Measurements from ENCODE around the gene NPFFR1.

The NPFFR1 gene

GRCh38 chr10:70293169-70293843, 9.5 kb upstream of the NPFFR1 start:
- Mint-ChIP-seq H3K9me3 (no peaks in the 10 kb centered on the region), H3K27ac (peak overlapping the region; percentile 23 to 39), H3K4me3 (no peak overlapping the region), H3K36me3 (ENCODE audit: insufficient read depth) (no peaks in the 10 kb centered on the region), H3K27me3 (peaks cover 0 to 22% of the 10 kb centered on the region in 2 donors), H3K4me1 (ENCODE audit: low read depth in 2 of 2) (peaks cover 2 to 7% of the 10 kb centered on the region in 2 donors)
- DNase-seq (no peak), ATAC-seq (replicated peaks) (peak; percentile 66)

DNA sequence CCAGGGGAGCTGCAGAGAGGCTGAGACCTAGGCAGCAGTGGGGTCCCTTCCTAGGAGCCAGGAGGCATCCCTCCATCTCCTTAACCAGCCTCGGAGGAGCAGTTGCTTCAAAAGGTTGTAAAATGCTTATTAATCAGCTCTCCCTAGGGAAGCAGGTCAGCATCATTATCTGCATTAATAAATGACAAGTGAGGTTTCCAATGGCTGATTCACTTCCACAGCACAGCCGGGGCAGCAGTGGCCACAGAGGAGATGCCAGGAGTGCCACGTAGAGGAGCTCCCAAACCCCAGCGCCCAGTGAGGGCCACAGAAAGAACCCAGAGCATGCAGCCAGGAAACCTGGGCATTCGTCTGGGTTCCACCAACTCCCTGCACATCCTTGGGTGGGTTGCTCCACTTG, 8.2 kb upstream of the NPFFR1 start:
- Mint-ChIP-seq H3K27ac (no peak overlapping the region), H3K4me3 (no peak overlapping the region), H3K36me3 (ENCODE audit: insufficient read depth) (no peaks in the 10 kb centered on the region), H3K9me3 (no peaks in the 10 kb centered on the region), H3K4me1 (ENCODE audit: low read depth in 2 of 2) (peaks cover 2 to 7% of the 10 kb centered on the region in 2 donors), H3K27me3 (peaks cover 9 to 31% of the 10 kb centered on the region in 2 donors)
- DNase-seq (no peak), ATAC-seq (replicated peaks) (no peak)

GRCh38 chr10:70289739-70290138, 5.9 kb upstream of the NPFFR1 start:
- Mint-ChIP-seq H3K4me1 (ENCODE audit: low read depth in 2 of 2) (peaks cover 2 to 7% of the 10 kb centered on the region in 2 donors), H3K27ac (no peak overlapping the region), H3K36me3 (ENCODE audit: insufficient read depth) (no peaks in the 10 kb centered on the region), H3K27me3 (peaks cover 31 to 53% of the 10 kb centered on the region in 2 donors), H3K9me3 (no peaks in the 10 kb centered on the region), H3K4me3 (no peak overlapping the region)
- DNase-seq (no peak), ATAC-seq (replicated peaks) (no peak)

- DNase-seq, result no peak
- H3K4me3 Mint-ChIP-seq, result no peak overlapping the region
- H3K27ac Mint-ChIP-seq, result no peak overlapping the region
- no peaks in the 10 kb centered on the region for H3K9me3 Mint-ChIP-seq
- H3K27me3 Mint-ChIP-seq, result peaks cover 56 to 85% of the 10 kb centered on the region in 2 donors
- H3K4me1 Mint-ChIP-seq (ENCODE audit: low read depth in 2 of 2), result peaks cover 0 to 4% of the 10 kb centered on the region in 2 donors
- no peaks in the 10 kb centered on the region for H3K36me3 Mint-ChIP-seq (ENCODE audit: insufficient read depth)
- ATAC-seq (replicated peaks), result no peak
These were observed 2.8 kb upstream of the NPFFR1 start for GRCh38 chr10:70286616-70287015.

DNA sequence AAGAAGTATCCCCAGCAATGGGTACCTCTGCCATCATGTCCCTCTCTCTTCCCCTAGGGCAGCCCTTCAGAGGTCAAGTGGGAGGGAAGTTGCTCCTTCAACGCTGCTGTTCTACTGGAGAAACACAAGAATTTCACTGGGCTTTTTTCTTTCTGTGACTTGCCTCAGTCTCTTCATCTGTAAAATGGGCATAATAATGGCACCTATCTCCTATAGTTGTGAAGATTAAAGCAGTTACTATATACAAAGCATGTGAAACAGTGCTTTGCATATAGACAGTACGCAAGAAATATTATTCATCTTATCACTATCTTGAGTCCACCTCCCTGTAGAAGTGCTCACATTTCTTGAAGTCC, 1.6 kb upstream of the NPFFR1 start:
- no peak overlapping the region for H3K27ac Mint-ChIP-seq
- H3K27me3 Mint-ChIP-seq, result peaks cover 65 to 88% of the 10 kb centered on the region in 2 donors
- ATAC-seq (replicated peaks), result no peak
- peaks cover 0 to 4% of the 10 kb centered on the region in 2 donors for H3K4me1 Mint-ChIP-seq (ENCODE audit: low read depth in 2 of 2)
- no peak for DNase-seq
- H3K9me3 Mint-ChIP-seq, result no peaks in the 10 kb centered on the region
- no peak overlapping the region for H3K4me3 Mint-ChIP-seq
- no peaks in the 10 kb centered on the region for H3K36me3 Mint-ChIP-seq (ENCODE audit: insufficient read depth)

GRCh38 chr10:70284542-70285475, 1.0 kb upstream of the NPFFR1 start:
- no peak overlapping the region for H3K4me3 Mint-ChIP-seq
- no peak overlapping the region for H3K27ac Mint-ChIP-seq
- no peak for DNase-seq
- H3K4me1 Mint-ChIP-seq (ENCODE audit: low read depth in 2 of 2), result peaks cover 0 to 4% of the 10 kb centered on the region in 2 donors
- no peaks in the 10 kb centered on the region for H3K36me3 Mint-ChIP-seq (ENCODE audit: insufficient read depth)
- ATAC-seq (replicated peaks), result no peak
- H3K9me3 Mint-ChIP-seq, result no peaks in the 10 kb centered on the region
- H3K27me3 Mint-ChIP-seq, result peaks cover 65 to 88% of the 10 kb centered on the region in 2 donors

DNA sequence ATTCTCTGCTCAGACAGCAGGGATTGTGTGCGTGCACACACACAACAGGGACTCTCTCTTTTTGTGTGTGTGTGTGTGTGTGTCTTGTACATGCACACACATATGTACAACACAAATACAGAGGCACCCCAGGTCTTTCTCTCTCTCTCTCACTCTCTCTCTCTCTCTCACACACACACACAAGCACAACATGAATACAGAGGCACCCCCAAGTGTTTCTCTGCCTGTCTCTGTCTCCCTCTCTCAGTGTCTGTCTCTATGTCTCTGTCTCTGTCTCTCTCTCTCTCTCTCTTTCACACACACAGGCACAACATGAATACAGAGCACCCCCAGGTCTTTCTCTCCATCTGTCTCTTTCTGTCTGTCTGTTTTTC, 746 bp downstream of the NPFFR1 start:
- no peaks in the 10 kb centered on the region for H3K9me3 Mint-ChIP-seq
- no peak for ATAC-seq (replicated peaks)
- H3K27me3 Mint-ChIP-seq, result peaks cover 65 to 76% of the 10 kb centered on the region in 2 donors
- H3K36me3 Mint-ChIP-seq (ENCODE audit: insufficient read depth), result no peaks in the 10 kb centered on the region
- peaks cover 0 to 4% of the 10 kb centered on the region in 2 donors for H3K4me1 Mint-ChIP-seq (ENCODE audit: low read depth in 2 of 2)
- no peak overlapping the region for H3K4me3 Mint-ChIP-seq
- no peak overlapping the region for H3K27ac Mint-ChIP-seq
- DNase-seq, result no peak

GRCh38 chr10:70281609-70282008, 2.2 kb downstream of the NPFFR1 start:
- Mint-ChIP-seq H3K36me3 (ENCODE audit: insufficient read depth) (no peaks in the 10 kb centered on the region), H3K27me3 (peaks cover 52 to 66% of the 10 kb centered on the region in 2 donors), H3K9me3 (no peaks in the 10 kb centered on the region), H3K4me1 (ENCODE audit: low read depth in 2 of 2) (peaks cover 0 to 4% of the 10 kb centered on the region in 2 donors), H3K4me3 (no peak overlapping the region), H3K27ac (no peak overlapping the region)
- no peak for DNase-seq
- no peak for ATAC-seq (replicated peaks)

DNA sequence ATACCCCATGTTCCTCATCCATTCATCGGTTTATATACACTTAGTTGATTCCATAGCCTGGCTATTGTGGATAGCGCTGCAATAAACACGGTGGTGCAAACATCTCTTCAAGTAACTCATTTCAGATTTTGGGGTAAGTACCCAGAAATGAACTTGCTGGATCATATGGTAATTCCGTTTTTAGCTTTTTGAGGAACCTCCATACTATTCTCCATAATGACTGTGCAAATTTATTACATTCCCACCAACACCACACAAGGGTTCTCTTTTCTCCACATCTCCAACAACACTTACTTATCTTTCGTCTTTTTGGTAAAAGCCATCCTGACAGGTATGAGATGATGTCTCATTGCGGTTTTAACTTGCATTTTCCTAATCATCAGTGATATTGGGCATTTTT, 3.7 kb downstream of the NPFFR1 start:
- Mint-ChIP-seq H3K27me3 (peaks cover 38 to 51% of the 10 kb centered on the region in 2 donors), H3K4me1 (ENCODE audit: low read depth in 2 of 2) (peaks cover 0 to 4% of the 10 kb centered on the region in 2 donors), H3K4me3 (no peak overlapping the region), H3K36me3 (ENCODE audit: insufficient read depth) (no peaks in the 10 kb centered on the region), H3K27ac (no peak overlapping the region), H3K9me3 (peaks cover 0 to 1% of the 10 kb centered on the region in 2 donors)
- no peak for DNase-seq
- no peak for ATAC-seq (replicated peaks)

DNA sequence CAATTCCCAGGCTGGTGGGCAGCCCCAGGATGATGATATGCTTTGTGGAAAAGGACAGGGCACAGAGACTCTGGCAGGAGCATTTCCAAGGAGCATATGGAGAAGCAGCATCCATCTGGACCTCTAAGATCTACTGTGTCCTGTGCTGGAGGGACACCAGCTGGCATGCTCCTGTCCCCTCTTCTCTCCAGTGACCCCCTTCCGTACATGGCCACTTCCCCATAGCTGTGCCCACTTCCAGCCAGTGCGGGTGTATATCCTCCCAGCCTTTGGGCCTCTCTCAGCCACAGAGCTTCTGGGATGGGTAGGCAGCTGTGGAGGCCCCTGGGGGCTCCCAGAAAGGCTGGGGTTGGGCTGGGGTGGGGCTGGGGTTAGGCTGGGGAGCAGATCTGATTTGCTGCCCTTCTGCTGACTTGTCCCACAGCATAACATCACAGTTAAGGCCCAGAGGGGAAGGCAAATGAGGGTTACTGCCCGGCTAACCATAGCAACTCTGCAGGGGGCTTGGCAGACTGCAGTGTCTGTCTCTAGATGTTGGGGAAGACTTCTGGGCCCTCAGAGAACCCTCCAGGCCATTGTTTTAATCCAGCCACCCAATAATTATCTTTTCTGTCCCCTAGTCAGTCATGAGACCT, 6.3 kb downstream of the NPFFR1 start:
- Mint-ChIP-seq H3K27me3 (peaks cover 16 to 25% of the 10 kb centered on the region in 2 donors), H3K4me1 (ENCODE audit: low read depth in 2 of 2) (peaks cover 2% of the 10 kb centered on the region in 2 donors), H3K27ac (no peak overlapping the region), H3K36me3 (ENCODE audit: insufficient read depth) (no peaks in the 10 kb centered on the region), H3K9me3 (peaks cover 0 to 1% of the 10 kb centered on the region in 2 donors), H3K4me3 (no peak overlapping the region)
- ATAC-seq (replicated peaks), result no peak
- no peak for DNase-seq

DNA sequence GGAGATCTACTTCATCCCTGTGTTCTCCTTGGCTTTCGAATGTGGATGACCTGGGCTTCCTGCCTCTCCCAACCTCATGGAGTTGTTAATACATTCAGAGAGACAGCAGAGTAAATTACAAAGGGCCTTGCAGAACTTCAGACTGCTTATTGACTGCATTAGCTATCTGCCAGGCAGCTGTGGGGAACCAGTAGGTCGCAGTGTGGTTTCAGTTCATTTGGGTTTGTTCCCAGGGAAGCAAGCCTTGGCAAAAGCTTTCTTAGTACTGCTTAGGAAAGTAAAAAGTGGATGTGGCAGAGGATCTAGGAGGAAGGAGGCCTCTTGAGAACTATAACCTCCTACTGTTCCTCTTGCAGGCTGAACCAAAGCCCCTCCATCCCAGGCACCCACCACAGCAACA, 9.2 kb downstream of the NPFFR1 start:
- H3K4me1 Mint-ChIP-seq (ENCODE audit: low read depth in 2 of 2), result peaks cover 2 to 11% of the 10 kb centered on the region in 2 donors
- H3K36me3 Mint-ChIP-seq (ENCODE audit: insufficient read depth), result no peaks in the 10 kb centered on the region
- DNase-seq, result no peak
- no peak for ATAC-seq (replicated peaks)
- no peak overlapping the region for H3K27ac Mint-ChIP-seq
- peaks cover 0 to 1% of the 10 kb centered on the region in 2 donors for H3K9me3 Mint-ChIP-seq
- H3K4me3 Mint-ChIP-seq, result no peak overlapping the region
- no peaks in the 10 kb centered on the region for H3K27me3 Mint-ChIP-seq

DNA sequence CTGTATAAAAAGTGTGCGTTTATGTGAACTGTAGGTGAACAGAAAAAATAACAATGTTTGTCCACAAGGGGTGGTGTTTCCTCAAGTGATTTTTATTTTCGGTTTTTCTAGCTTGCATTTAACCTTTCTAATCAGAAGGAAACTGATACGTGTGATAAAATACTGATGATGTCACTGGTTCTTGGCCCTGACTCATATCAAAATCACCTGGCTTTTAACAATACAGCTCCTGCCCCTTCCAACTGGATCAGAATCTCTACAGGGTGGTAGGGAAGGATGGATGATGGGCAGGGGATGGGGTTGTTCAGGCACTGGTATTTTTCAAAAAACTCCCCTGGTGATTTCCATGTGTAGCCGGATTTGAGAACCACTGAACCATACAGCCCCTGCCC, 10.9 kb downstream of the NPFFR1 start:
- H3K4me1 Mint-ChIP-seq (ENCODE audit: low read depth in 2 of 2), result peaks cover 2 to 11% of the 10 kb centered on the region in 2 donors
- DNase-seq (peak in 1 of 3 experiments; percentile 19), ATAC-seq (replicated peaks) (peak; percentile 85)
- peaks cover 0 to 1% of the 10 kb centered on the region in 2 donors for H3K9me3 Mint-ChIP-seq
- H3K36me3 Mint-ChIP-seq (ENCODE audit: insufficient read depth), result no peaks in the 10 kb centered on the region
- no peaks in the 10 kb centered on the region for H3K27me3 Mint-ChIP-seq
- peak overlapping the region in 1 of 2 donors; percentile 60 for H3K27ac Mint-ChIP-seq
- no peak overlapping the region for H3K4me3 Mint-ChIP-seq

Data from effector memory CD8-positive, alpha-beta T cell (primary cell).